Epidermal melanocyte (primary cell): ENCODE results near the gene GTF3C5.

ENCODE experiments used
- DNase-seq: peaks from one replicate; pipeline ENCODE4 v3.0.0; 2011; ENCODE audit warnings: low spot score; ENCODE audit not compliant: insufficient read length

Gene GTF3C5

GRCh38 chr9:133106511-133107244 is 75.9 kb downstream of the GTF3C5 start:
- DNase-seq, result no peak

- no peak for DNase-seq
Observed at GRCh38 chr9:133107245-133107722, 76.5 kb downstream of the GTF3C5 start.
